Measurements from ENCODE around the gene PDE4D.
"Not testable (repeated sequence)": the region's sequence is repeated elsewhere in the genome, so short reads cannot be mapped to it uniquely, and the experiment has no call there.

The PDE4D gene

GRCh38 chr5:59577485-59577884 is 316.0 kb downstream of the PDE4D start:
- H3K36me3 Mint-ChIP-seq (ENCODE audit: low read depth): peaks cover 2% of the 10 kb centered on the region
- no peaks in the 10 kb centered on the region for H3K9me3 Mint-ChIP-seq
- H3K27ac Mint-ChIP-seq: no peak overlapping the region
- H3K4me3 Mint-ChIP-seq: no peak overlapping the region
- H3K4me1 Mint-ChIP-seq (ENCODE audit: low read depth): peaks cover 2% of the 10 kb centered on the region
- peaks cover 16% of the 10 kb centered on the region for H3K27me3 Mint-ChIP-seq (ENCODE audit: low read depth)

- H3K27ac Mint-ChIP-seq: no peak overlapping the region
- H3K4me1 Mint-ChIP-seq (ENCODE audit: low read depth): peaks cover 2% of the 10 kb centered on the region
- H3K9me3 Mint-ChIP-seq: no peaks in the 10 kb centered on the region
- H3K36me3 Mint-ChIP-seq (ENCODE audit: low read depth): peaks cover 2% of the 10 kb centered on the region
- peaks cover 23% of the 10 kb centered on the region for H3K27me3 Mint-ChIP-seq (ENCODE audit: low read depth)
- H3K4me3 Mint-ChIP-seq: no peak overlapping the region
Observed at GRCh38 chr5:59575648-59576445, 317.7 kb downstream of the PDE4D start.

- not testable (repeated sequence) for H3K9me3 Mint-ChIP-seq; H3K36me3 Mint-ChIP-seq (ENCODE audit: low read depth); H3K4me3 Mint-ChIP-seq; H3K27ac Mint-ChIP-seq; H3K4me1 Mint-ChIP-seq (ENCODE audit: low read depth)
- peaks cover 18% of the 10 kb centered on the region for H3K27me3 Mint-ChIP-seq (ENCODE audit: low read depth)
Observed at GRCh38 chr5:59573509-59573908, 320.0 kb downstream of the PDE4D start.

GRCh38 chr5:59571067-59571466 is 322.5 kb downstream of the PDE4D start:
- H3K27ac Mint-ChIP-seq: no peak overlapping the region
- peaks cover 2% of the 10 kb centered on the region for H3K4me1 Mint-ChIP-seq (ENCODE audit: low read depth)
- no peaks in the 10 kb centered on the region for H3K9me3 Mint-ChIP-seq
- no peaks in the 10 kb centered on the region for H3K36me3 Mint-ChIP-seq (ENCODE audit: low read depth)
- H3K27me3 Mint-ChIP-seq (ENCODE audit: low read depth): peaks cover 14% of the 10 kb centered on the region
- H3K4me3 Mint-ChIP-seq: no peak overlapping the region

GRCh38 chr5:59569608-59570334 is 323.8 kb downstream of the PDE4D start:
- peaks cover 2% of the 10 kb centered on the region for H3K4me1 Mint-ChIP-seq (ENCODE audit: low read depth)
- H3K27ac Mint-ChIP-seq: no peak overlapping the region
- no peaks in the 10 kb centered on the region for H3K9me3 Mint-ChIP-seq
- no peak overlapping the region for H3K4me3 Mint-ChIP-seq
- no peaks in the 10 kb centered on the region for H3K36me3 Mint-ChIP-seq (ENCODE audit: low read depth)
- H3K27me3 Mint-ChIP-seq (ENCODE audit: low read depth): peaks cover 14% of the 10 kb centered on the region

GRCh38 chr5:59569158-59569557 is 324.4 kb downstream of the PDE4D start:
- H3K9me3 Mint-ChIP-seq: no peaks in the 10 kb centered on the region

GRCh38 chr5:59568161-59568560 is 325.4 kb downstream of the PDE4D start:
- no peaks in the 10 kb centered on the region for H3K9me3 Mint-ChIP-seq
- H3K4me1 Mint-ChIP-seq (ENCODE audit: low read depth): peaks cover 3% of the 10 kb centered on the region
- peaks cover 14% of the 10 kb centered on the region for H3K27me3 Mint-ChIP-seq (ENCODE audit: low read depth)
- H3K4me3 Mint-ChIP-seq: no peak overlapping the region
- H3K27ac Mint-ChIP-seq: no peak overlapping the region
- no peaks in the 10 kb centered on the region for H3K36me3 Mint-ChIP-seq (ENCODE audit: low read depth)

More at GRCh38 chr5:59569158-59569557, 324.4 kb downstream of the PDE4D start:
- no peaks in the 10 kb centered on the region for H3K36me3 Mint-ChIP-seq (ENCODE audit: low read depth)
- H3K27ac Mint-ChIP-seq: no peak overlapping the region
- H3K27me3 Mint-ChIP-seq (ENCODE audit: low read depth): peaks cover 14% of the 10 kb centered on the region
- H3K4me1 Mint-ChIP-seq (ENCODE audit: low read depth): no peaks in the 10 kb centered on the region
- no peak overlapping the region for H3K4me3 Mint-ChIP-seq

- peaks cover 6% of the 10 kb centered on the region for H3K27me3 Mint-ChIP-seq (ENCODE audit: low read depth)
- H3K27ac Mint-ChIP-seq: no peak overlapping the region
- no peak overlapping the region for H3K4me3 Mint-ChIP-seq
- no peaks in the 10 kb centered on the region for H3K9me3 Mint-ChIP-seq
- peaks cover 10% of the 10 kb centered on the region for H3K4me1 Mint-ChIP-seq (ENCODE audit: low read depth)
- no peaks in the 10 kb centered on the region for H3K36me3 Mint-ChIP-seq (ENCODE audit: low read depth)
Observed at GRCh38 chr5:59565551-59565950, 328.0 kb downstream of the PDE4D start.

- Mint-ChIP-seq H3K27me3 (ENCODE audit: low read depth) (peaks cover 9% of the 10 kb centered on the region), H3K36me3 (ENCODE audit: low read depth) (no peaks in the 10 kb centered on the region), H3K27ac (no peak overlapping the region), H3K4me1 (ENCODE audit: low read depth) (peaks cover 10% of the 10 kb centered on the region), H3K4me3 (no peak overlapping the region), H3K9me3 (no peaks in the 10 kb centered on the region)
Observed at GRCh38 chr5:59564895-59565294, 328.6 kb downstream of the PDE4D start.

- H3K4me1 Mint-ChIP-seq (ENCODE audit: low read depth): peaks cover 10% of the 10 kb centered on the region
- no peak overlapping the region for H3K4me3 Mint-ChIP-seq
- no peaks in the 10 kb centered on the region for H3K9me3 Mint-ChIP-seq
- H3K27me3 Mint-ChIP-seq (ENCODE audit: low read depth): peaks cover 17% of the 10 kb centered on the region
- H3K36me3 Mint-ChIP-seq (ENCODE audit: low read depth): no peaks in the 10 kb centered on the region
- no peak overlapping the region for H3K27ac Mint-ChIP-seq
Observed at GRCh38 chr5:59562756-59563389, 330.7 kb downstream of the PDE4D start.

GRCh38 chr5:59560553-59560952 is 333.0 kb downstream of the PDE4D start:
- H3K27me3 Mint-ChIP-seq (ENCODE audit: low read depth): peaks cover 20% of the 10 kb centered on the region
- H3K9me3 Mint-ChIP-seq: no peaks in the 10 kb centered on the region
- no peaks in the 10 kb centered on the region for H3K36me3 Mint-ChIP-seq (ENCODE audit: low read depth)
- H3K27ac Mint-ChIP-seq: no peak overlapping the region
- no peak overlapping the region for H3K4me3 Mint-ChIP-seq
- H3K4me1 Mint-ChIP-seq (ENCODE audit: low read depth): peaks cover 10% of the 10 kb centered on the region

- H3K27ac Mint-ChIP-seq: no peak overlapping the region
- no peaks in the 10 kb centered on the region for H3K36me3 Mint-ChIP-seq (ENCODE audit: low read depth)
- peaks cover 10% of the 10 kb centered on the region for H3K4me1 Mint-ChIP-seq (ENCODE audit: low read depth)
- H3K9me3 Mint-ChIP-seq: no peaks in the 10 kb centered on the region
- no peak overlapping the region for H3K4me3 Mint-ChIP-seq
- H3K27me3 Mint-ChIP-seq (ENCODE audit: low read depth): peaks cover 22% of the 10 kb centered on the region
Observed at GRCh38 chr5:59559847-59560246, 333.7 kb downstream of the PDE4D start.

- H3K4me1 Mint-ChIP-seq (ENCODE audit: low read depth): peaks cover 10% of the 10 kb centered on the region
- peaks cover 22% of the 10 kb centered on the region for H3K27me3 Mint-ChIP-seq (ENCODE audit: low read depth)
- H3K9me3 Mint-ChIP-seq: no peaks in the 10 kb centered on the region
- no peak overlapping the region for H3K4me3 Mint-ChIP-seq
- H3K36me3 Mint-ChIP-seq (ENCODE audit: low read depth): no peaks in the 10 kb centered on the region
- no peak overlapping the region for H3K27ac Mint-ChIP-seq
Observed at GRCh38 chr5:59559323-59559722, 334.2 kb downstream of the PDE4D start.

- Mint-ChIP-seq H3K27ac (no peak overlapping the region), H3K27me3 (ENCODE audit: low read depth) (peaks cover 22% of the 10 kb centered on the region), H3K9me3 (no peaks in the 10 kb centered on the region), H3K36me3 (ENCODE audit: low read depth) (no peaks in the 10 kb centered on the region), H3K4me3 (no peak overlapping the region), H3K4me1 (ENCODE audit: low read depth) (peaks cover 8% of the 10 kb centered on the region)
Observed at GRCh38 chr5:59558501-59558900, 335.0 kb downstream of the PDE4D start.

- Mint-ChIP-seq H3K9me3 (no peaks in the 10 kb centered on the region), H3K27me3 (ENCODE audit: low read depth) (peaks cover 22% of the 10 kb centered on the region), H3K4me3 (no peak overlapping the region), H3K27ac (no peak overlapping the region), H3K4me1 (ENCODE audit: low read depth) (peaks cover 2% of the 10 kb centered on the region), H3K36me3 (ENCODE audit: low read depth) (no peaks in the 10 kb centered on the region)
Observed at GRCh38 chr5:59557572-59557971, 336.0 kb downstream of the PDE4D start.

Data from T-helper 1 cell treated with Interleukin-12 subunit alpha and Interleukin-12 subunit beta and Interleukin-4 antibody, amounts not matched to agents 30 μg/mL and 1 μg/mL, for 36 hours (primary cell).